Tibial nerve (tissue), 3 donors: ENCODE measurements around the gene SIRT7.

Source experiments
- CTCF ChIP-seq, 5 experiments: fragments of 200-600 bp in 3 of 5; fragments of 450-650 bp in 2 of 5; sonication (generic) in 3 of 5; IDR thresholded peaks; one replicate each; pipeline ENCODE4 v1.5.1; 2016 to 2019; ENCODE audit warnings: antibody characterized with exemption in 5 of 5, mild to moderate bottlenecking in 3 of 5, moderate library complexity in 2 of 5
- POLR2A ChIP-seq, 2 donors: fragments of 450-650 bp; IDR thresholded peaks; one replicate each; pipeline ENCODE4 v1.6.1; 2017; ENCODE audit warnings: antibody characterized with exemption in 2 of 2, mild to moderate bottlenecking in 2 of 2, moderate library complexity in 2 of 2

DNA sequence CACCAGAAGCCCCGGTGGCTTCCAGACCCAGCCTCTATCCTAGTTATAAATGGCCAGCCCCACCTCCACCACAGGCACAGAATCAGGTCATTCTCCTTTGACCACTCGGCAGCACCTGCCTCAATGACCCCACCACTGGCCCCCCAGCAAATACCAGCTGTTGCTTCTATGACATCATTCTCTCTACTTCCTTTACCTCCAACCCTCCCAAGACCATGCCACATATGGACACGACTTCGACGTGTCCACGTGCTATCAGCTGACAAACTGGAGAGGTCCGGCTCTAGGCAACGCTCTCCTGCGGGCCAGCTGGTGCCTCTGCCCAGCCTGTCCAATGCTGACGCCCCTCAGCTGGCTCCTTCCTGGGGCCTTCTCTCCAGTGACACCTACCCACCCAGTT, 32.5 kb downstream of the SIRT7 start:
- no peak for TF ChIP-seq POLR2A (IDR thresholded peaks at IDR 0.05)
- TF ChIP-seq CTCF (IDR thresholded peaks at IDR 0.05): no peak
